Activated CD4-positive, alpha-beta memory T cell treated with anti-CD3 and anti-CD28 coated beads for 36 hours (primary cell): ENCODE results near the gene CIB4. TPM values are rescaled to one million over a fixed set of nuclear protein-coding genes. Genes with fewer than 3 reads are reported as not detected.

ENCODE experiments used
- CTCF ChIA-PET: fragments of 350-600 bp; sonication (Branson Sonifier 250); formaldehyde crosslinking; loops from one replicate; lab custom pipeline; 2021; ENCODE audit warnings: antibody characterized with exemption, inconsistent platforms; lab: Charles Lee
- POLR2A ChIA-PET: fragments of 350-600 bp; sonication (Branson Sonifier 250); formaldehyde crosslinking; loops from one replicate; lab custom pipeline; 2021; ENCODE audit warnings: antibody characterized with exemption; lab: Charles Lee
- DNase-seq: peaks from one replicate; pipeline ENCODE4 v3.0.0-alpha.2; 2020
- H3K27ac Mint-ChIP-seq: one replicate; pipeline ENCODE4 v1.8.0; 2021; ENCODE audit warnings: mixed read lengths
- H3K27me3 Mint-ChIP-seq: one replicate; pipeline ENCODE4 v1.8.0; 2021; ENCODE audit warnings: mixed read lengths
- H3K36me3 Mint-ChIP-seq: one replicate; pipeline ENCODE4 v1.8.0; 2021; ENCODE audit warnings: mixed read lengths
- H3K4me1 Mint-ChIP-seq: one replicate; pipeline ENCODE4 v1.8.0; 2021; ENCODE audit warnings: low read depth, mixed read lengths
- H3K4me3 Mint-ChIP-seq: one replicate; pipeline ENCODE4 v1.8.0; 2021; ENCODE audit warnings: mild to moderate bottlenecking, mixed read lengths
- H3K9me3 Mint-ChIP-seq: one replicate; pipeline ENCODE4 v1.8.0; 2021; ENCODE audit warnings: mixed read lengths
- intact Hi-C: fragments of 100-400 bp; cut with micrococcal nuclease; formaldehyde crosslinking; loops from one replicate; pipeline ENCODE4 v1.15.1; 2023
- total RNA-seq, 2 experiments: library from RNA; stranded (reverse); gene quantifications; one replicate each; pipeline ENCODE4 v1.2.3, GENCODE V29; 2021

Gene CIB4
- total RNA-seq, 2 experiments from 2014 or later = not detected

DNA sequence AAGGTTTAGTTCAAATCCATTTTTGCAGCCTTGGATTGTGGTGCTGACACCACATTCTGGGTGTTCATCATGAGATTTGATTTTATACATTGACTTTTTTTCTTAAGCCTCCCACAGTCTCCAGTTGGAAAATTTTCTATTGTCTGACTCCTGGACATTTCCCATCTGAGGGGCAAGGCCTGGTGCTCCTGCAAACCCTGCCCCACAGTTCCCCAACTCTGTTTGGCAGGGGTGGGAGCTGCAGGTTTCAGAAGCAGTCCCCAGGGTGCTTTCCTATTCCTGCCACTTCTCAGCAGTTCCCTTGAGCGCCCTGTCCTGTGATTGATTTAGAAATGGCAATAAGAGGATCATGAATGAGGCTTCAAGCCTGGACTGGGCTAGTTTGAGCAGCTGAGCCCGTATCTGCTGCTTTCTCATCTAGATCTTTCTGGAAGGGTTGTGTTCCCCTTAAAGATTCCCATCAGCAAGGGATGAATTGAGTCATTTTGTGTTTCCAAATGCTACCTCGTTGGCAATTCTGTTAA is 77.0 kb downstream of the CIB4 start:
- CTCF ChIA-PET = no interaction called here
- Mint-ChIP-seq H3K4me3 (no peak overlapping the region), H3K27ac (no peak overlapping the region), H3K36me3 (no peaks in the 10 kb centered on the region), H3K27me3 (peaks cover 60% of the 10 kb centered on the region), H3K9me3 (no peaks in the 10 kb centered on the region), H3K4me1 (peaks cover 2% of the 10 kb centered on the region)
- intact Hi-C loops = no loop called here
- POLR2A ChIA-PET = no interaction called here
- DNase-seq = no peak

DNA sequence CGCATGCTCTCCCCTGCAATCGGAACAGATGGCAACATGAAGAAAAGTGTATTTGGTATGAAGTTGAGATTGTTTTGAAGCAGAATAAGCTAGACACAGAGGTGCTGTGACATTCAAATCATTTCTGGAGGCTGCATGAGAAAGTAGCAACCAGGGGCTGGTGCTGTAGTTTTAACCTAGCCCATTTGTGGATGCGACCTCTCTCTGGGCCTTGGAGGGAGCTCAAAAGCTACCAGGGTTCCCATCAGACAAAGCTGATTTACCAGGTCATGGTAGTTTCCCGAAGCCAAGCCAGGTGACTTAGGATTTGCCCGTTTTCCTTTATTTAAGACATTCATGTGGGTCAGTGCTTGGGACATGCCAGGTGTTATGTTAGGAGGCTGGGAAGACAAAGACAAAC is 77.5 kb downstream of the CIB4 start:
- ChIA-PET CTCF (no interaction called here), POLR2A (no interaction called here)
- intact Hi-C loops = no loop called here

DNA sequence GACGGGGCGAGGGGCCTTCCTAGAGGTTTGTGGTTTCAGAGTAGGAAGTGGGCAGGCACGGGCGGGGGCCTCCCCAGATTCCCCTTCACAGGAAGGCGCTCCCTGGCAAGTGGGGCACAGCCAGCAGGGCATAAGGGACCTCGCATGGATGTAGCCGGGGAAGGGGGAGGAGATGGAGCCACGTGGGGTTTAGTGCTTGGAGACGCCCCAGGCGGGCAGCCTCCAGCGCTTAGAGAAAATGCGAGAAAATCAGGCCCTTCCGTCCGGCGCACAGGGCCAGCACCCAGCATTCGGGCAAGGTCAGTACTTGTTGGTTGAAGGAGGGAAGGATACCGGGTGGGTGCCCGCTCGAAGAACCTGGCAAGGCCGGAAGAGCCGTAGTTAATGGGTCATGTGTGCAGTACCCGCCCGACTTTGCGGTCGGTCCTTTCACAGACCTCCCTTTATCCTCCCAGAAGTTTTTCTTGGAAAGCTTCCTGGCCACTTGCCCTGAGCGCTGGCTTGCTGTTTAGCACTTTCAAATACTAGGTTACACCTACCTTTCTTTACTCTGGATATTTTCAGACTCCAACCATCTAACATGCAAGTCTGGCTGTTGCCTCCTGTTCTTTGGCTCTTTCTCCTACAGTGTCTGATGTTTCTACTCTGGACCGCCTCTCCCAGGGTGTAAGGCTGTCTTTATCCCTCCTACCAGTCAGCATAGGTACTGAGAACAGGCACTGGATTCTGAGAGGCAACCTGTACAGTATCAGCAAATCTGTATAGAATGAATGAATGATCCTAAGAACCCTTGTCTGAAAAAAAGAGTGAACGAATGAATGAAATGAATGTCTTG is 78.1 kb downstream of the CIB4 start:
- Mint-ChIP-seq H3K4me1 (peaks cover 2% of the 10 kb centered on the region), H3K27me3 (peaks cover 67% of the 10 kb centered on the region), H3K36me3 (no peaks in the 10 kb centered on the region), H3K9me3 (no peaks in the 10 kb centered on the region), H3K4me3 (no peak overlapping the region), H3K27ac (no peak overlapping the region)
- no peak for DNase-seq
- POLR2A ChIA-PET = no interaction called here
- intact Hi-C loops = no loop called here
- CTCF ChIA-PET = interaction anchor here (0.8 kb wide), 1 partner anchor 15 kb away, joined by 3 read pairs; no protein-coding TSS in a partner anchor

More for the DNA sequence above, 77.5 kb downstream of the CIB4 start:
- Mint-ChIP-seq H3K36me3 (no peaks in the 10 kb centered on the region), H3K9me3 (no peaks in the 10 kb centered on the region), H3K4me3 (no peak overlapping the region), H3K27ac (no peak overlapping the region), H3K27me3 (peaks cover 65% of the 10 kb centered on the region), H3K4me1 (peaks cover 2% of the 10 kb centered on the region)
- DNase-seq = no peak

DNA sequence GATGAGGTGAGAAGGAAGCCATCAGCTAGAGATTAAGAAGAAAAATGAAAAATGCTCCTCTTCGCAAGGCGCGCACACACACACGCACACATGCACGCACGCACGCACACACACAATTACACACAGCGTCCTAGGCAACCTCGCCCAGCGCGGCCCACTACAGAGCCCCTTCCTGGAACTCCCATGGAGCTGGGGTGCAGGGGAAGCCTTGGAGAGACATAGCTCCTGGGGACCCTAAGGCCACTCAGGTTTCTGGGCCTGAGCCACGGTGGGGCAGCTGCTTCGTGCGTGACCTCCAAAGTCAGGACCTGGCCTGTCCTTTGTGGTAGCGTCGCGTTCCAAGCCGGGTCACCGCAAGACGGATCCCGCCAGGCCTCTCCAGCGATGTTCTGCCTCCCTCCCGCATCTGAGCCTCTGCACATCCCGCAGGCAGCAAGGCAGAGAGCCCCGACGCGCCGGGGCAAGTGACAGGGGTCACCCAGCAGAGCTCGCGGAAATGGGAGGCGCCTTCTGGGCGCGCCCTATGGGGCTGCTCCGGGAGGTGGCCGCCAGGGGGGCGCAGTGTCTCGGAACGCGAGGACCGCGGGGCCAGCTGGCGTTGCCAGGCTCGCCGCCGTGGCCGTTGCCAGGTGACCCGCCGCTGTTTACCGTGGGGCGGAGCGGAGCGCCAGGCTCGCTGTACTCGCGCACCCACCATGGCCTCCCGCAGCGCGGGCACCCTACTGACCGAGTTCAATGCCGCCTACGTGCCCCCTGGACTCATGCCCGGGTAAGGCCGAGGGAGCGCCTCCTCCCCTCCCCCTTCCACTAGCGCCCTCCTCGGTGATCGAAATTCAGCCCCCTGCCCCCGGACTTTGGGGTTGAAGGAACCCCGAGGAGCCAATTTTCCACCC is 79.0 kb downstream of the CIB4 start:
- no peak overlapping the region for H3K27ac Mint-ChIP-seq
- no peak overlapping the region for H3K4me3 Mint-ChIP-seq
- H3K27me3 Mint-ChIP-seq = peaks cover 73% of the 10 kb centered on the region
- peak; percentile 45 for DNase-seq
- peaks cover 2% of the 10 kb centered on the region for H3K4me1 Mint-ChIP-seq
- intact Hi-C loops = no loop called here
- no peaks in the 10 kb centered on the region for H3K36me3 Mint-ChIP-seq
- CTCF ChIA-PET = interaction anchor here (0.7 to 0.8 kb wide), 2 partner anchors 16 kb away, joined by 3 read pairs; no protein-coding TSS in a partner anchor
- H3K9me3 Mint-ChIP-seq = no peaks in the 10 kb centered on the region
- POLR2A ChIA-PET = no interaction called here

DNA sequence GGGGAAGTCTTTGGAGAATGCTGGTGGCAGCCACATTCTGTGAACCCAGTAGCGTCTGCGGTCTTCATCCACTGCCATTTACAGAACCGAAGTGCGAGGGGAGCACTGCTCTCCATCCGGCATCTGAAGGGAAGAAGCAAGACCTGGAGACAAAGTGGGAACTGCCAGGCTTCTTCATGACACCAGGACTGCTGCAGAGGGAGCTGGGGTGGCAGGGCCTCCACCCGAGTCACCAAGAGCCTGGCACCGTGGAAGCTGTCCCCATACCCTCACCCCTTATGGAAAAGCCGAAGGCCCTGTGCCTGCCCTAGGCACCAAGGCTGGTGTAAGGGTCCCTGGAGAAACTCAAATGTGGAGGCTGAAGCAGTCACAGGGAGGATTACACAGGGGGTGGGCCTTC is 79.8 kb downstream of the CIB4 start:
- Mint-ChIP-seq H3K27me3 (peaks cover 77% of the 10 kb centered on the region), H3K27ac (no peak overlapping the region), H3K4me1 (peaks cover 2% of the 10 kb centered on the region), H3K4me3 (no peak overlapping the region), H3K36me3 (no peaks in the 10 kb centered on the region), H3K9me3 (no peaks in the 10 kb centered on the region)
- DNase-seq = no peak
- intact Hi-C loops = no loop called here
- CTCF ChIA-PET = no interaction called here
- POLR2A ChIA-PET = no interaction called here

DNA sequence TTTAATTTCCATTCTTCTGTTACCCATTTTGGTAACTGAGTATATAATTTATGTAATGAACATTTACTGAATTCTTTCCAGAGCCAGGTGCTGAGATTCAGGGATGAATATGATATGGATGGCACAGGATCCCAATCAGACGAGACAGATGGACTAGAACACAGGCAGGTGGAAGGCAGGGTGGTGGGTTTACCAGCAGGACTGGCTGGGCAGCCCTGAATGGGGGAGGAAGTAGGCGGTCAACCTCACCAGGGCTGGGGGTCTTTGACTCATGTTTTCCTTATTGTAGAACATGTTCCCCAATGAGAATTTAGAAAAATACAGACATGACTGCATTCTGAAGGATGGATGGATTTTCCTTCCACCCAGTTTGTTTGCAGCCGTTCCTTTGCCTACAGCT is 80.3 kb downstream of the CIB4 start:
- ChIA-PET POLR2A (no interaction called here), CTCF (interaction anchor here (2.6 kb wide), 1 partner anchor 17 kb away, joined by 9 read pairs; no protein-coding TSS in a partner anchor)
- Mint-ChIP-seq H3K9me3 (no peaks in the 10 kb centered on the region), H3K27ac (no peak overlapping the region), H3K36me3 (no peaks in the 10 kb centered on the region), H3K4me3 (no peak overlapping the region), H3K27me3 (peaks cover 76% of the 10 kb centered on the region), H3K4me1 (peaks cover 2% of the 10 kb centered on the region)
- no peak for DNase-seq
- intact Hi-C loops = no loop called here

DNA sequence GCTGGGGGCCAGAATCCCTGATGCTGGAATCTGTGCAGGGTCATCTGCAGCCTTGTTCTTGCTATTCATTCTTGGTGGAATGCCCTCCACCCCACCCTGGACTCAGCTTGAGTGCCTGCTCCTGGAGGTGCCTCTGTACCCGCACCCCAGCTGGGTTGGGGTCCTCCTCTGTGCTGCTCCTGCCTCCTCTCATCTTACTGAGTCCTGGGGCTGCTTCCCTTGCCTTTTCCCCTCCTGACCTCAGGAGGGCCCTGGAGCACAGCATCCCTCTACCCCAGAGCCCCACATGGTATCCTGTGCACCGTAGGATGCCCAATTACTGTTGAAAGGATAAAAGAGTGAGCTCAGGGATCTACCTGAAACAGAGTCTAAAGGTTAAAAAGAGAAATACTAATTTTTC is 81.6 kb downstream of the CIB4 start:
- H3K9me3 Mint-ChIP-seq = no peaks in the 10 kb centered on the region
- no peak overlapping the region for H3K27ac Mint-ChIP-seq
- peaks cover 65% of the 10 kb centered on the region for H3K27me3 Mint-ChIP-seq
- DNase-seq = no peak
- POLR2A ChIA-PET = no interaction called here
- no peak overlapping the region for H3K4me3 Mint-ChIP-seq
- H3K4me1 Mint-ChIP-seq = peaks cover 2% of the 10 kb centered on the region
- no peaks in the 10 kb centered on the region for H3K36me3 Mint-ChIP-seq
- intact Hi-C loops = no loop called here
- CTCF ChIA-PET = interaction anchor here (2.6 kb wide), 1 partner anchor 18 kb away, joined by 9 read pairs; no protein-coding TSS in a partner anchor

DNA sequence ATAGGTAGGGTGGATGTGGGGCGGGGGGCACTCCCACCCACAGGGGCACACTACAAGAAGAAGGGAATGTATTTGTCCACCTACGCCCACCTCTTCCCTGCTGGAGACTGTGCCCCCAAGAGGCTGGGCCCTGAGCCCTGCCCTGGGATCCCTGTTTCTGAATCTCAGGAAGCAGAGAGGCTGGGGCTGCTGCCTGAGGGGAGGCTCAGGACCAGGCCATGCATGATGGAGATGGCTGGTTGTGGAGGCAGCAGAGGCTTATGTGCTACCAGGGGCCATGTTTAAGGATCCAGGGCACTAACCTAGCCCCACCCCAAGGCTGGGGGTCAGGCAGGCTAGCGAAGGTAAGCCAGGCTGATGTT is 82.1 kb downstream of the CIB4 start:
- ChIA-PET CTCF (interaction anchor here (2.6 kb wide), 1 partner anchor 19 kb away, joined by 9 read pairs; no protein-coding TSS in a partner anchor), POLR2A (no interaction called here)
- intact Hi-C loops = no loop called here
- H3K4me3 Mint-ChIP-seq = no peak overlapping the region
- peaks cover 60% of the 10 kb centered on the region for H3K27me3 Mint-ChIP-seq
- no peak overlapping the region for H3K27ac Mint-ChIP-seq
- no peaks in the 10 kb centered on the region for H3K9me3 Mint-ChIP-seq
- DNase-seq = no peak
- peaks cover 2% of the 10 kb centered on the region for H3K4me1 Mint-ChIP-seq
- no peaks in the 10 kb centered on the region for H3K36me3 Mint-ChIP-seq

DNA sequence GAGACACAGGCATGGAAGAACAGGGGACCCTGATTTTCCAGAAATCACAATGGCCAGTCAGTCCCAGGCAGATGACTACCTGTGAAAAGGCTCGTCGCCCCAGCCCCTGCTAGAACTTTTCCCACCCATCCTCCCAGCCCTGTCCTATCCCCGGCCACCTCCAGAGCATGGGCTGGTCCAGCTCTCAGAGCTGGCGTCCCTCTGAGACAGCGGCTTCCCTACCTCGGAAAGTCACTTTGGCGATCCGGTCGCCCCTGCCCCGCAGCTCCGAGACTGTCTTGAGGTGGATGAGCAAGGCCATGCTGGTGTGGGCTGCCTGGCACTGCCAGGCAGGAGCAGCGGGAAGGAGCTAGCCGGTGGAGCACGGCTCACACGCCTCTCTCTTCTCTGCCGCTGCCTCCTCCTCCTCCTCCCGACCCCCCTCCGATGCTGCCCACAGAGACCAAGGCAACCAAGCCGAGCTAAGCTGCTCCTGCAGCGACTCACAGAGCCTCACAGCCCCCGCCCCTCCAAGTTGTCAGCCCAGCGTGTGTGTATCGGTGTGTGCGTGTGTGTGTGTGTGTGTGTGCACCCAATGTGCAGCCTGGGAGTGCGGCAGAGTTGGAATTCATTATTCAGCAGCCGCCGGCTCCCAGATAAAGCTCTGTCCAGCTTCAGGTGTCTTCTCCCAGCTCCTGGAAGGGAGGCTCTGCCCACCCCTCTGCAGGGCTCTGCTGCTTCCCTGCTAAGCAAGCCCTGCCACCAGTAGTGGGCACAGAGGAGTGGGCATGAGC is 82.7 kb downstream of the CIB4 start:
- ChIA-PET CTCF (interaction anchor here (2.6 kb wide), 1 partner anchor 20 kb away, joined by 9 read pairs; no protein-coding TSS in a partner anchor), POLR2A (no interaction called here)
- peaks cover 54% of the 10 kb centered on the region for H3K27me3 Mint-ChIP-seq
- no peaks in the 10 kb centered on the region for H3K9me3 Mint-ChIP-seq
- no peak overlapping the region for H3K4me3 Mint-ChIP-seq
- intact Hi-C loops = no loop called here
- H3K27ac Mint-ChIP-seq = no peak overlapping the region
- no peaks in the 10 kb centered on the region for H3K36me3 Mint-ChIP-seq
- DNase-seq = no peak
- peaks cover 2% of the 10 kb centered on the region for H3K4me1 Mint-ChIP-seq

DNA sequence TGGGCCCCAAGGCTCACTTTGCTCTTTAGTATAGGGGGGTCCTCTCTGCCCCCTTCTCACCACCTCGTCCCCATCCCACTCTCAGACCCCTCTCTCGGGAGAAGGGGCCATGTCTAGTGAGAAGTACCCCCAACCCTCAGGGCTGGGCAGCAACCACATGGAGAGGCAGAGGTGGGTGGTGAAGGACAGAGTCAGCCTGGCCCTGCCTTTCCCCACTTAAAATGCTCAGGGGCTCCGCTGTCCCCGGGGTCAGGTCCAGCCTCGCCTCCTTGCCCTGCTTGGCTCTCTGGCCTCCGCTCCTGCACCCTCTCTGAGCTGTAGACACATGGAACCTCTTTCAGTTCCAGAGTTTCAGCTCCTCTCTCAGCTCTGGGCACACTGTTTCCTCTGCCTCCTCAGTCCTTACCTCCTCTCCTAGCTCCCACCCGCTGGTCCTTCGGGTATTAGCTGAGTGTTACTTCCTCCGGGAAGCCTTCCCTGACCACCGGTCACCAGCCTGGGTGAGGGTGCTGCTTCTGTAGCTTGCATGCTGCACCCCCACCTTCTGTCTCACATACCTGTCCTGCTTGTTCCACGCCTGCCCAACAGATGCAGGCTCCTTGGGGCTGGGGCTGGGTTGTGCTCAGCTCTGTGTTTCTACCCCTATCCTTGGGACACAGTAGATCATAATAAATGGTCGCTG is 83.8 kb downstream of the CIB4 start:
- ChIA-PET CTCF (interaction anchor here (0.7 kb wide), 1 partner anchor 21 kb away, joined by 3 read pairs; no protein-coding TSS in a partner anchor), POLR2A (no interaction called here)
- Mint-ChIP-seq H3K27me3 (peaks cover 47% of the 10 kb centered on the region), H3K27ac (no peak overlapping the region), H3K9me3 (no peaks in the 10 kb centered on the region), H3K36me3 (no peaks in the 10 kb centered on the region), H3K4me1 (peaks cover 2% of the 10 kb centered on the region), H3K4me3 (no peak overlapping the region)
- intact Hi-C loops = no loop called here
- DNase-seq = no peak
